ENCODE data around the gene AGGF1.

DNA sequence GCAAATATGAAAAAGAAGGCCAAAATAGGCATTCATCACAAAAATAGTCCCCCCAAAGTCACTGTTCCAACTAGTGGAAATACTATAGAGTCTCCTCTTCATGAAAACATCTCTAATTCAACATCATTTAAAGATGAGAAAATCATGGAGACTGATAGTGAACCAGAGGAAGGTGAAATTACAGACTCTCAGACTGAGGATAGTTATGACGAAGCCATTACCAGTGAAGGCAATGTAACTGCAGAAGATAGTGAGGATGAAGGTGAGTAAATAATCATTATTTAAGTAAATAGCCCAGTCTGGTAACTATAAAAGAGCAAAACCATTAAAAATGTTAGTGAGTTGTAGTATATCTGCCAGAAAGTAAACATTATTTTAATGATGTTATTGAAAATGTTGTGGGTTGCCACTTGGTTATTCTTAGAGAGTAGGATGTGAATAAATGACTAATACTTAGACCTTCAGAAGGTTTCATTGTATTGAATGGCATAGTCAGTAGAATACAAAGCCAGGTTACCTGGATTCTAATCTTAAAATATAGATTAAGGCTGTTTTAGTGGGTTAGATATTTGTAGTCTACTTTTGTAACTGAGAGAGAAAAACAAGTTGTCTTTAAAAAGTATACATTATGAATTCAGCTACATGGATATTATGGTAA lies 16.3 kb downstream of the AGGF1 start:
- TF ChIP-seq, protein P1, sequence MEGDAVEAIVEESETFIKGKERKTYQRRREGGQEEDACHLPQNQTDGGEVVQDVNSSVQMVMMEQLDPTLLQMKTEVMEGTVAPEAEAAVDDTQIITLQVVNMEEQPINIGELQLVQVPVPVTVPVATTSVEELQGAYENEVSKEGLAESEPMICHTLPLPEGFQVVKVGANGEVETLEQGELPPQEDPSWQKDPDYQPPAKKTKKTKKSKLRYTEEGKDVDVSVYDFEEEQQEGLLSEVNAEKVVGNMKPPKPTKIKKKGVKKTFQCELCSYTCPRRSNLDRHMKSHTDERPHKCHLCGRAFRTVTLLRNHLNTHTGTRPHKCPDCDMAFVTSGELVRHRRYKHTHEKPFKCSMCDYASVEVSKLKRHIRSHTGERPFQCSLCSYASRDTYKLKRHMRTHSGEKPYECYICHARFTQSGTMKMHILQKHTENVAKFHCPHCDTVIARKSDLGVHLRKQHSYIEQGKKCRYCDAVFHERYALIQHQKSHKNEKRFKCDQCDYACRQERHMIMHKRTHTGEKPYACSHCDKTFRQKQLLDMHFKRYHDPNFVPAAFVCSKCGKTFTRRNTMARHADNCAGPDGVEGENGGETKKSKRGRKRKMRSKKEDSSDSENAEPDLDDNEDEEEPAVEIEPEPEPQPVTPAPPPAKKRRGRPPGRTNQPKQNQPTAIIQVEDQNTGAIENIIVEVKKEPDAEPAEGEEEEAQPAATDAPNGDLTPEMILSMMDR (optimal IDR thresholded peaks at IDR 0.05 in 1 of 3, IDR thresholded peaks at IDR 0.05 in 1 of 3, conservative IDR thresholded peaks at IDR 0.05 in 1 of 3; ENCODE audit: extremely low read depth in 1 of 3, insufficient read depth in 2 of 3, low read length in 3 of 3): no peak
- no peak for TF ChIP-seq EZH2 (IDR thresholded peaks at IDR 0.05; ENCODE audit: low read length)
